Measurements from ENCODE around the gene FIGN. TPM values are rescaled to one million over a fixed set of nuclear protein-coding genes. Genes with fewer than 3 reads are reported as not detected.

Gene FIGN
- total RNA-seq = 16.4 TPM
- long read RNA-seq, partial matches to known transcripts = 1 of 10 reads
- long read RNA-seq, other reads (novel, unspliced or antisense) = 8 of 10 reads

DNA sequence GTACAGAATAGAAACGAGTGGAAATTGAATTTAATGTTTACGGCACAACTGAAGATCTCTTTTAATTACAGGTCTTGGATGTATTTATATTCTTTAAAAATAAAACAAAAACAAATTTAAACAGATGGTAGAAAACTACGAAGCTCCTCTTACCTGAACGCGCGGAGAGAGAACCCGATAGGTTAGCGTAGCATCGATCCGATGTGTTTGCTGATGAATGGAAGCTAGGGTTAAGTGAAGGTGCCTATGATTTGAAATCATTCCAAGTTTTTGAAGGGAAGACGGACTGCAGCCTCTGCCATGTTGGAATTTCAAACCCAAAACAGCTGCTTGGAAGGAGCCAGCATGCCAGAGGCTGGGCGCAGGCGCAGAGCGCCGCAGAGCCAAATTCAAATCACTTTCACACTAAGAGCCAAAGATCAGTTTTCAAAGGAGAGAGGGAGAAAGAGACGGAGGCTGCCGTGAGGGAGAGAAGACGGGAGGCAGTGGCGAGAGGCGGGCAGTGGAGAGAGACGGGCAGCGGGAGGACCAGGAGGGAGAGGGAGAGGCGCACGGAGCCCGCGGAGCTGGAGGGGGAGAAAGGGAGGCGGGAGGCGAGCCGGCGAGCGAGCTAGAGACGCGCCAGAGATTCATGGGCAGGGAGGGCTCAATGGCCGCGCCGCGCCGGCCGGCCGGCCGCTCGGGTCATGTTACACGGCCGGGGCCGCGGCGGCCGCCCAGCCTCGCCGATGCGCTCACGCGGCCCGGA lies at the start of gene FIGN:
Gene FIGN, minus strand, starts transcription at position 324 of the 748 bp plus-strand sequence. CDS start 1,081 bp downstream, outside the sequence.
- peak; percentile 86 for DNase-seq (ENCODE audit: low spot score)

DNA sequence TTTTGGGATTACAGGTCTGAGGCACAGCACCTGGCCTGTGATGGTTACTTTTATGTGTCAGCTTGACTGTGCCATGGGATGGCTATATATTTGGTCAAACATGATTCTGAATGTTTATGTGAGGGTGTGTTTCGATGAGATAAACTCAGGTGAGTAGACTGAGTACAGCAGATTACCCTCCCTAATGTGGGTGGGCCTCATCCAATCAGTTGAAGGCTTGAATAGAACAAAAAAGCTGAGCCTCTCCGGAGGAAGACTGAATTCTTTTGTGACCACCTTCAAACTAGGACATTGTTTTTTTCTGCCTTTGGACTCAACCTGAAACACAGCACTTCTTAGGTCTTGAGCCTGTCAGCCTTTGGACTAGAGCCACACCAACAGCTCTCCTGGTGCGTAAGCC lies 49.4 kb upstream of the FIGN start:
- intact Hi-C loops (cut with DNase I) = no loop called here
- DNase-seq (ENCODE audit: low spot score) = no peak

More for the DNA sequence above, at the start of gene FIGN:
- intact Hi-C loops (cut with DNase I) = loop anchor here (2.0 to 10.0 kb wide), 5 partner anchors 131 to 387 kb away; no protein-coding TSS in a partner anchor

DNA sequence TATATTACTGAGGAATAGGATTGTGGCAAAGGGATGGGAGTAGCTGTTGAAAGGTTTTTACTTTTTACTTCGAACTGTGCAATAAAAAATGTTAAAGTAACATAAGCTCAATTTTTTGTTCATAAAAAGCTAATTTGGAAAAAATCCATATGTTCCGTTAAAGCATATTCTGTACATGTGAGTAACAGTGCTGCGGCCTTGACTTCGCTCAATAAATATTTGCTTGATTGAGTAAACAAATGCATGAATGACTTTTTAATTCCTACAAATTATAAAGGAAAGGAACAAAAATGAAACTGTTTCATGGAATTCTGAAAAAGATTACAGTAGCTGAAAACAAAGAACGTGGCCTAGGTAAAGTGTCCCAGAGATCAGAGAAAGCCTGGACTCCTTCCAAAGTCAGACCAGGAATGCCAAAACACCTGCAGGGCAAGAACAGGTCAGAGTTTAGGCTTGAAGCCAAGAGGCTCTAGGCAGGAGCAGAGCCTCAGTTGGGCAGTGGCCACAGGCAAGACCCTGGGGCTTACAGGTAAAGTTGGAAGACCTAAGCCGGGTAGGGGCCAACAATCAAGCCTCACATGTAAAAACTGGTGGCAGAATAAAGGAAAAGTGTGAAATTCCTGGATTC lies 44.3 kb upstream of the FIGN start:
- intact Hi-C loops (cut with DNase I) = no loop called here

DNA sequence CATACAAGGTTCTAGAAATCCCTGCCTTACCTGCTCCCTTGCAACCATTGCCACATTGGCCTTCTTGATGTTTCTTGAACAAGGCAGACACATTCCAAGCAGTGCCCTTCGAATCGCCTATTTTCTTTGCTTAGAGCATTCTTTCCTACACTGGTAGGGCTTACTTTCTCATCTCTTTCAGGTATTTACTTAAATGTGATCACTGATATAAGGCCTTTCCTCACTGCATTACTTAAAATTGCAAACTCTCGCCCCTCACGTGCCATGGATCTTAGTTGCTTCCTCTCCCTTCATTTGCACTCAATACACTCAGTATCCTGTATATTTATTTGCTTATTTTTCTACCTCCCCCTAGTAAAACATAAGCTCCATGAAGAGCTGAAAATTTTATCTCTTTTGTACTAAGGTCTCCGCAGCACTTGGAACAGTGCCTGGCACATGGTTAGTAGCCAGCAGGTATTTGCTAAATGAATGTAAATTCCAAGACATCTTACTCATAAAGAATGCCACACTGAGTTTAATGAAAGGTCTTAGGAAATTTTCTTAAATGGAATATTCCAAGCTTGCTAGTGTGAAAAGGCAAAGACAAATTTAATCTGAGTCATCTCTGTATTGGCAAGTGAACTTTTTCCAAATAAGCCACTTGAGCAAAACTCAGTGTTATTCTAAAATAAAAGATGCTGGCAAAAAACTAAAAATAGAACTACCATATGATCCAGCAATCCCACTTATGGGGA lies 42.4 kb upstream of the FIGN start:
- DNase-seq (ENCODE audit: low spot score) = no peak
- intact Hi-C loops (cut with DNase I) = no loop called here

More for the DNA sequence above, 44.3 kb upstream of the FIGN start:
- DNase-seq (ENCODE audit: low spot score) = no peak

- intact Hi-C loops (cut with DNase I) = no loop called here
- no peak for DNase-seq (ENCODE audit: low spot score)
Measured at GRCh38 chr2:163775304-163775703, 39.5 kb upstream of the FIGN start.

DNA sequence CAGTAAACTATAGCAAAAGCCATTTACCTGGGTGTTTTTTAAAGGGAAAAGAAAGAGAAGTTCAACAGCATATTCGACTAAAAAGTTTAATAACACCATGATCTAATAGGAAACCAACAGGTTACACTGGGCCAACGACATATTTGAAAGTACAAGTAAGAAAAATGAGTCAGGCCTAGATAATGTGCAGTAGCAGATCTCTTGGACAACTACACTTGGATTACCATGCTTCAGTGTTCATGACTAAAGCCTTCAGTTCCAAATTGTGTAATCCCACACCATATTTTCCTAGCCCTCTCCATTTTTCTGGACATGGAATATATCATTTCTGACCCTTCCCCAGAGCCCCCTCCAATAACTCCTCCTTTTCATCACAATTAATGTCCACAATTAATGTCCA lies 39.1 kb upstream of the FIGN start:
- DNase-seq (ENCODE audit: low spot score) = no peak
- intact Hi-C loops (cut with DNase I) = no loop called here

DNA sequence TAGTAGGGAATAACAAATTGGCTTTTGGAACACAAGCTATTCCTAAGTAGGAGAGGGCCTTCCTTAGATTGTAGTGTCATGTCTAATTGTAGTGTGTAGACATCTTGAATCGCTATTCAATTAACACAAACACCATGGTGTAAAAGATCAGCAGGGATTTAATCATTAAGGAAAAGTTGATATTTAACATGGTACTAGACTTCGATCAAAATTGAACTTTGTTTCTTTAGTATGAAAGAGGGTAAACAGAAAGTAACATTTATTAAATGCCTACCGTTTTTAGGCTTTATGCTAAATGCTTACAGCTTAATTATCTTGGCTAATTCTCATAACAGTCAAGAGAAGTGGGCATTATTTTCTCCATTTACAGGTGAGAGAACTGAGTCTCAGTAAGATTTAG lies 37.5 kb upstream of the FIGN start:
- intact Hi-C loops (cut with DNase I) = no loop called here
- no peak for DNase-seq (ENCODE audit: low spot score)

GRCh38 chr2:163771596-163771995 lies 35.8 kb upstream of the FIGN start:
- intact Hi-C loops (cut with DNase I) = no loop called here
- no peak for DNase-seq (ENCODE audit: low spot score)

GRCh38 chr2:163768881-163769695 lies 33.3 kb upstream of the FIGN start:
- DNase-seq (ENCODE audit: low spot score) = no peak
- intact Hi-C loops (cut with DNase I) = no loop called here

- intact Hi-C loops (cut with DNase I) = no loop called here
- no peak for DNase-seq (ENCODE audit: low spot score)
Measured at GRCh38 chr2:163767097-163767496, 31.3 kb upstream of the FIGN start.

- no peak for DNase-seq (ENCODE audit: low spot score)
- intact Hi-C loops (cut with DNase I) = no loop called here
Measured at GRCh38 chr2:163764566-163764965, 28.8 kb upstream of the FIGN start.

DNA sequence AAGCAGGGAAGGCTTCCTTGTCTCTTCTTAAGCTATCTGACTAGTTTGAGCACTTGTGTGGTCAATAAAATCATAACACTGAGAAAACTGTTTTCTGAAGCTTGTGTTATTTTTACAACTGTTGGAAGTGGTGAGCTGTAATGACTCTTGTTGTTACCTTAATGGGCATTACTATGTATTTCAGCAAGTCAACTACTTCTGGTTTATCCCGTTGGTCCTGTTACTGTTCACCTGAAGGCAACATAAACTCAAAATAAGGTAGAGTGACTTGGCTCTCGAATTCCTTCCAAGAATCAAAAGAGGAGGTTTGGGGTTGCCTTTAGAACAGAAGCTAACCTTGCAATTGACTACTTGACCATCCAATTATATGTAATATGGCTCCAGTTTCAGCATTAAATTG lies 23.2 kb upstream of the FIGN start:
- intact Hi-C loops (cut with DNase I) = no loop called here
- DNase-seq (ENCODE audit: low spot score) = no peak

DNA sequence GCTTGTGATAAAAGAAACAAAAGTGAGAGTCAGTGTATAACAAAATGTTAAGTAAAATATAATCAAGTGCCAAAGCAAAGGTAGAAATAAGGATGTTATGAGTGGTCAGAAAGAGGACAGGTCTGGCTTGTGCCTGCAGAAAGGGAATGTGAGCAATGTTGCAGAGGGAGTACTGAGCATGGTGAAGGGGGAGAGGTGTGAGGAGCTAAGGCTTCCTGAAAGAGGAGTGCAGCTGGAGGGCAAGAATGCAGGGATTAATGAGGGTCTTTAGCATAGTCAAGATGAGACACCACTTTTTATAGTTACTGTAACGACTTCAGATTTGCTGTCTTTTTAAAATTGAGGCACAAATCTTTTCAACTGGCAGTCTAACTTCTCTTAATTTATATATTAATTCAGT lies 22.0 kb upstream of the FIGN start:
- DNase-seq (ENCODE audit: low spot score) = no peak
- intact Hi-C loops (cut with DNase I) = no loop called here

DNA sequence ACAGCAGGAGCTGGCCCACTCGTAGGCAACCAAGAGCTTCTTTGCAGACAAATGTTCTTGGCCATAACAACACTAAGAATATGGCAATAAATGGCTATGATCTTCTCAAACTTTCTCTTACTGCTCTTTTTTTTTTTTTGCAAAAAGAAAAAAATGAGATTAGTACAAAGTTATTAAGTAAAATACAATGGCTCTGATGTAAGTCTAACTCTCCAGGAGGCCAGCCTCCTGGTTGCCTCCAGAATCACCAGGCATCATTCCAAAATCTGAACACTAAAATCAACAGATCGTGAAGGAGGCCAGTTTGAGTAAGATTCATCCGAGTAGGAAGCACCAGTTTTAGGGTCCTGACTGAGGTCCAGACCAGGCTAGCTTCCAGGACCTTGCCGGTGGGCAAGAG lies 20.8 kb upstream of the FIGN start:
- DNase-seq (ENCODE audit: low spot score) = no peak
- intact Hi-C loops (cut with DNase I) = no loop called here

DNA sequence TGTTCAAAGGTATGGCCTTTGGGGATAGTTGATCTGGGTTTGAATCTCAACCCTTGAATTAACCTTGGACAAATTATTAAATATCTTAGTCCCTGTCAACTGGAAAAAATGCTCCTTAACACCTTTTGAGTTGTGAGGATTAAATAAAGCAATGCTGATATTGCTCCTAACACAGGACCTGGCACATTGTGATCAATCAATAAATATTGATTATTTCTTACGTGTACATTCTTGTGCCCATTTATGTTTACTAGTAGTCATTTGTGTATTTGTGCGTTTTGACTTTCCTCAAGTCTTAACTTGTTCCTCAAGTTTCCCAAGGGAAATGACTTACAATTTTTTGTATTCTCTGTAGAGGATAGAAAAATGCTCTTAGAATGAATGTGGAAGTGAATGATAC lies 19.6 kb upstream of the FIGN start:
- no peak for DNase-seq (ENCODE audit: low spot score)
- intact Hi-C loops (cut with DNase I) = no loop called here

- intact Hi-C loops (cut with DNase I) = no loop called here
Measured at GRCh38 chr2:163753726-163754125, 17.9 kb upstream of the FIGN start.

DNA sequence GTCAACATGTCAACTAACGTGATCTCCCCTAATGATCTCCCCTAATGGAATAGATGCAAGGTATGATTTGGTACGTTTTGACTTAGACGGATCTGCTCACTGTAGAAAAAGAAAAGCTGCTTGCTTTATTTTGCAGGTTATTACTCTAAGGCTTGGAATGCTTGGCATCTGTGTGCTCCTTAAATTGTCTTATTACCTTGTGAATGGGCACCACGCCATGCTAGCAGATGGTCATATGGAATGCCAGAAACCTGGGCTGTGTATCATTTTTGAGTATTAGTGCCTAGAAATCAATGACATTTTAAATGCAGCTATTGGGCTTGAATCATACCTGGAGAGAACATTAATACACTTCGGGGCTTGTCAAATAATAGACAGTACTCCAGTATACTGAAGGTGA lies 16.5 kb upstream of the FIGN start:
- DNase-seq (ENCODE audit: low spot score) = no peak
- intact Hi-C loops (cut with DNase I) = no loop called here

More at GRCh38 chr2:163753726-163754125, 17.9 kb upstream of the FIGN start:
- DNase-seq (ENCODE audit: low spot score) = no peak

DNA sequence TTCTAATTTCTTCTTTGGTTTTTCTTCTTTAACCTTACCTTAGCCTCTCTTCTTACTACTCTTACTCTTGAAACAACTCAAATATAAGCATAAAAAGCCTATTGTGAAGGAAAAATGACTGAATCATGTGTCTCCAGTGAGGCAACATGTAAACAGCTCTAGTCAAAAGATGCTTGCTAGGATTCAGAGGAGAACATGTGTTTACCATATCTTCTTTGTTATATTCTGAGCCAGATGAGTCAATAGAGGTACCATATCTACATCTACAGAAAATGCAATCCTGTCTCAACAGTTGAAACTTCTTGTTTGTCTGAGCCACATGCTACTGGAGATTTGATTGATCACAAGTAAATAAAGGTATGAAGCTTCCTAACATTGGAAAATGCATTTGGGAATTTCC lies 15.9 kb upstream of the FIGN start:
- intact Hi-C loops (cut with DNase I) = no loop called here
- DNase-seq (ENCODE audit: low spot score) = no peak

GRCh38 chr2:163748420-163748819 lies 12.6 kb upstream of the FIGN start:
- intact Hi-C loops (cut with DNase I) = no loop called here

GRCh38 chr2:163741435-163741834 lies 5.6 kb upstream of the FIGN start:
- intact Hi-C loops (cut with DNase I) = no loop called here

More at GRCh38 chr2:163748420-163748819, 12.6 kb upstream of the FIGN start:
- DNase-seq (ENCODE audit: low spot score) = no peak

More at GRCh38 chr2:163741435-163741834, 5.6 kb upstream of the FIGN start:
- DNase-seq (ENCODE audit: low spot score) = no peak
